ENCODE results near the gene HERC5.

The HERC5 gene

DNA sequence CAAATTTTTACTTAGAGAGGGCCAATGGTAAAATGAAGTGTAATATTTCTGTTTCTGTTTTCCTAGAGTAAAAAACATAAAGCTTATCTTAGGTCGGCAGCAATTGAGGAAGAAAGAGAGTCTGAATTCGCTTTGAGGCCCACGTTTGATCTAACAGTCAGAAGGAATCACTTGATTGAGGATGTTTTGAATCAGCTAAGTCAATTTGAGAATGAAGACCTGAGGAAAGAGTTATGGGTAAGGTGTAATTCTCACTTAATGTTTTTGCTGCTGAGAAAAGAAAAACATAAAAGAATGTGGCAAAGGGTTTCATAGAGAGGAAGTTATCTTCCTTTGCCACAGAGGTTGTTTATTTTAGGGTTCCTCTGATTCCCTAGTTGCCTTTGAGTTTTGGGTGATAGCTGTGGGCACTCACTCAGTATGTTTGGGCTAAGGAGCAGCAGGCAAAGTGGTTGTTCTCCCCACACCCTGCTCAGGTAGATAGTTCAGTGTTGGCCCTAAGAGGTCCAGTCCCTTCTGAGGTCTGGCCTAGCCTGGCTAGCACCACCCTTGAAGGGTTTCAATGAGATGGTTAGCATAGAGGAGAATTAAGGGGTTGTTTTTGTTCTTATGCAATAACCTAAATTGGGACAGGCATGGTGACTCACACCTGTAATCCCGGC, 32.3 kb downstream of the HERC5 start:
- TF ChIP-seq, protein P1, sequence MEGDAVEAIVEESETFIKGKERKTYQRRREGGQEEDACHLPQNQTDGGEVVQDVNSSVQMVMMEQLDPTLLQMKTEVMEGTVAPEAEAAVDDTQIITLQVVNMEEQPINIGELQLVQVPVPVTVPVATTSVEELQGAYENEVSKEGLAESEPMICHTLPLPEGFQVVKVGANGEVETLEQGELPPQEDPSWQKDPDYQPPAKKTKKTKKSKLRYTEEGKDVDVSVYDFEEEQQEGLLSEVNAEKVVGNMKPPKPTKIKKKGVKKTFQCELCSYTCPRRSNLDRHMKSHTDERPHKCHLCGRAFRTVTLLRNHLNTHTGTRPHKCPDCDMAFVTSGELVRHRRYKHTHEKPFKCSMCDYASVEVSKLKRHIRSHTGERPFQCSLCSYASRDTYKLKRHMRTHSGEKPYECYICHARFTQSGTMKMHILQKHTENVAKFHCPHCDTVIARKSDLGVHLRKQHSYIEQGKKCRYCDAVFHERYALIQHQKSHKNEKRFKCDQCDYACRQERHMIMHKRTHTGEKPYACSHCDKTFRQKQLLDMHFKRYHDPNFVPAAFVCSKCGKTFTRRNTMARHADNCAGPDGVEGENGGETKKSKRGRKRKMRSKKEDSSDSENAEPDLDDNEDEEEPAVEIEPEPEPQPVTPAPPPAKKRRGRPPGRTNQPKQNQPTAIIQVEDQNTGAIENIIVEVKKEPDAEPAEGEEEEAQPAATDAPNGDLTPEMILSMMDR (conservative IDR thresholded peaks at IDR 0.05; ENCODE audit: low read length): no peak
- no peak for DNase-seq (ENCODE audit: low read depth)
- no peak overlapping the region for H3K4me3 ChIP-seq (ENCODE audit: low read length)

DNA sequence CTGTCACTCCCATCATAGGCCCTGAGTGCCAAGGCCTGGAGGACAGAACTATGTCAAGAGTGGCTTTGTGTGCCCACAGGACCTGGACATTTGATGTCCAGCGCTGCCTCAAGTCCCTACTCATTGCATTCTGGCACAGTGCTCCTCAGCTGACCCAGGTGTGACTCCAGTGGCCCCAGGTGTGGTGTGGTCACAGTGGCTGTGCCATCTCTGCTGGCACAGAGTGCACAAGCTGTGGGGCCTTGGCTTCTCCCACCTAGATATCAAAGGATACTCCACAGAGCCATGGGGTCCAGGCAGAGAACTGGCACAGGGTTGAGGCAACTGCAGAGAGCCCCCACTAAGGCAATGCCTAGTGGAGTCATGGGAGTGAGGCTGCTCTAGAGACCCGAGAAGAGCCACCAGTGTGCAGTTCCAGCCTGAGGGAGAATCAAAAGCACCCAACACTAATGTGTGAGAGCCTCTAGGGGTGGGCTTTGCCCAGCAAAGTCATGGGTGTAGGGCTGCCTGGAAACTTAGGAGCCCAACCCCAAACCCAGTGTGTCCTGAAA, 41.0 kb downstream of the HERC5 start:
- TF ChIP-seq, protein P1 (conservative IDR thresholded peaks at IDR 0.05; ENCODE audit: low read length): no peak
- no peak for DNase-seq (ENCODE audit: low read depth)
- no peak overlapping the region for H3K4me3 ChIP-seq (ENCODE audit: low read length)

DNA sequence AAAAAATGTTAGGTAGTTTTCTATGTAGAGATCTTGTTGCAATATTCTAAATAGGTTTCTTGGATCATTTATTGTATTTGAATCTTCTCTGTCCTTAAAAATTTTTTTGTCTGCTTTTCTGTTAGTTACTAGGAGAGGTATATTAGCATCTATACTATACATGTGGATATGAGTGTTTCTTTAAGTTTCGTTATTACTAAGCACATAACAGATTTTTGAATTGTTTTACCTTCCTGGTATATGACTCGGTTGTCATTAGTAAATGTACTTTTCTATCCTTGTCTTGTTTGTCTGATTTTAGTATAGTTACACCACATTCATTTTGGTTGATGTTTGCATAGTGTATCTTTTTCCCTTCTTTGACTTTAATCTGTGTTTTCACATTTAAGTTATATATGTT, 46.4 kb downstream of the HERC5 start:
- no peak overlapping the region for H3K4me3 ChIP-seq (ENCODE audit: low read length)
- DNase-seq (ENCODE audit: low read depth): no peak
- TF ChIP-seq, protein P1 (conservative IDR thresholded peaks at IDR 0.05; ENCODE audit: low read length): no peak

DNA sequence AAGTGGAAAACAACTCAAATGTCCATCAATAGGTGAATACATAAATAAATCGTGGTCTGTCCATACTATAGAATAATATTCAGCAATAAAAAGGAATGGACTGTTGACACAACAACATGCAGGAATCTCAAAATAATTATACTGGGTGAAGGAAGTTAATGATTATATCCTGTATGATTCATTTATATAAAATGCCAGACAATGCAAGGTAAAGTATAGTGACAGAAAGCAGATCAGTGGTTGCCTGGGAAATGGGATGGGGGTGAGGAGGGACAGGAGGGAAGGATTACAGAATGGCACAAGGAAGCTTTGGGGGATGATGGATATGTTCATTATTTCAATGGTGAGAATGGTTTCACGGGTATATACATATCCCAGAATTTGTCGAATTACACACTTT, 54.3 kb downstream of the HERC5 start:
- TF ChIP-seq, protein P1 (conservative IDR thresholded peaks at IDR 0.05; ENCODE audit: low read length): no peak
- DNase-seq (ENCODE audit: low read depth): no peak
- no peak overlapping the region for H3K4me3 ChIP-seq (ENCODE audit: low read length)

DNA sequence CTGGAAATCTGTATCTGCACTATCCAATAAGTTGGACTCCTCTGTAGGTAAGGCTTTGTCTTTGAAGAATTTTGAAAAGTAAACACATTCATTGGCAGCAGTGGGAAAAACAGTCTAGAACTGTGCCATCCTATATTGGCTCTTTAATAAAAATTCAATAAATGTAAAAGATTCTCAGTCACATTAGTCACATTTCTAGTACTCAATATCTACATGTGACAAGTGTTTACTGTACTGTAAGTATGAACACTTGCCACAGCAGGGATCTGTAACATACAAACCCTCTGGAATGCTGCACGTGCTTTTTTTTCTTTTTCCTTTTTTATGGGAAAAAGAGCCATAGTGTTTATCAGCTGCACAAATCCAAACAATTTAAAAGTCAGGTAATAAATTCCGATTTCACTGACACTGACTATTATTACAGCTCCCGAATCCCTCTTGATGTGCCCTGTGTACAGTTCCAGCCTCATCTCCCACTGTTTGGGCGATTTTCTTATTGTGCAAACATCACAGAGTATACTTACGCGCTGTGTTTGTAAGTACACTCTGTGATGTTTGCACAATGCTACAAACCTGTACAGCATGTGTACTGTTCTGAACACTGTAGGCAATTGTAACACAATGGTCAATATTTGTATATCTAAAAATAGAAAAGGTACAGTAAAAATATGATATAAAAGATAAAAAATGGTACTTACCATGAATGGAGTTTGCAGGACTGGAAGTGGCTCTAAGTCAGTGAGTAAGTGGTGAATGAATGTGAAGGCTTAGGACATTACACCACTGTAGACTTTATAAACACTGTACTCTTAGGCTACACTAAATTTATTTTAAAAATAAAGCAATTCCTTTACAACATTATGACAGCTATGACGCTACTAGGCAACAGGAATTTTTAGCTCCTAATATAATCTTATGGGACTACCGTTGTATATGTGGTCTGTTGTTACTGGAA, 57.9 kb downstream of the HERC5 start:
- DNase-seq (ENCODE audit: low read depth): no peak
- TF ChIP-seq, protein P1 (conservative IDR thresholded peaks at IDR 0.05; ENCODE audit: low read length): no peak
- H3K4me3 ChIP-seq (ENCODE audit: low read length): no peak overlapping the region

DNA sequence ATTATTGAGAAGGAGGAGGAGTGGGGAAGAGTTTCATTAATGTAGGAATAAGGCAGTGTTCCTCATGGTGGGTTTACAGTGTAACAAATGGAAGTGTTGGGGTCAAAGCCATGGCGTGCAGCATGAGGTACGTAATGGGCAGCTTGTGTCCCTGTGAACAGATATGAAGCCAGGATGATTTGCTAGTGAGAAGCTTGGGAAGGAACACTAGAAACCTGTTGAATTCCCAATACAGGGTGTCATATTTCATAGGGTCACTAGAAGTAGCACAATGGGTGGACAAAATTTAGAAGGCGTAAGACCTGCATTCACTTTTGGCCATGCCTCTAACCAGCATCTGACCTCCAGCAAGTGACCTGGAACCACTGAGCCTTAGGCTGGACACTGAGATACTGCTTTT, 59.8 kb downstream of the HERC5 start:
- no peak for DNase-seq (ENCODE audit: low read depth)
- TF ChIP-seq, protein P1 (conservative IDR thresholded peaks at IDR 0.05; ENCODE audit: low read length): no peak
- H3K4me3 ChIP-seq (ENCODE audit: low read length): no peak overlapping the region
